Measurements from ENCODE around the gene GDF2. TPM values are rescaled to one million over a fixed set of nuclear protein-coding genes. Genes with fewer than 3 reads are reported as not detected.

The GDF2 gene
- polyA plus RNA-seq, 1 donor from 2014 or later, result not detected

GRCh38 chr10:47332371-47332770 lies 10.1 kb downstream of the GDF2 start:
- Histone ChIP-seq H3K4me3 (ENCODE audit: low read length) (no peak overlapping the region), H3K36me3 (ENCODE audit: insufficient read depth, low read length) (no peaks in the 10 kb centered on the region), H3K27ac (ENCODE audit: low read length) (no peak overlapping the region), H4K20me1 (ENCODE audit: insufficient read depth) (no peaks in the 10 kb centered on the region), H3K27me3 (ENCODE audit: insufficient read depth, low read depth, low read length) (no peaks in the 10 kb centered on the region), H2AFZ (ENCODE audit: low read depth, low read length) (no peak overlapping the region), H3K9me2 (ENCODE audit: insufficient read depth, low read length) (no peaks in the 10 kb centered on the region), H3K79me2 (replicated peaks; ENCODE audit: insufficient read depth, low read length) (no peaks in the 10 kb centered on the region), H3F3A (ENCODE audit: insufficient read depth, low read length, poor library complexity, severe bottlenecking) (no peaks in the 10 kb centered on the region), H3K9me3 (ENCODE audit: low read length) (no peaks in the 10 kb centered on the region), H3K9ac (ENCODE audit: low read length) (no peak overlapping the region), H3K4me2 (ENCODE audit: low read length) (no peak overlapping the region)
- TF ChIP-seq REST (IDR thresholded peaks at IDR 0.05; ENCODE audit: borderline replicate concordance) (no peak), TAF1 (IDR thresholded peaks at IDR 0.05; ENCODE audit: low read depth) (no peak)

GRCh38 chr10:47332946-47333345 lies 10.7 kb downstream of the GDF2 start:
- Histone ChIP-seq H3K9me2 (ENCODE audit: insufficient read depth, low read length) (no peaks in the 10 kb centered on the region), H3K36me3 (ENCODE audit: insufficient read depth, low read length) (no peaks in the 10 kb centered on the region), H3K4me2 (ENCODE audit: low read length) (no peak overlapping the region), H3K27ac (ENCODE audit: low read length) (no peak overlapping the region), H3F3A (ENCODE audit: insufficient read depth, low read length, poor library complexity, severe bottlenecking) (no peaks in the 10 kb centered on the region), H3K9ac (ENCODE audit: low read length) (no peak overlapping the region), H3K9me3 (ENCODE audit: low read length) (no peaks in the 10 kb centered on the region), H3K27me3 (ENCODE audit: insufficient read depth, low read depth, low read length) (no peaks in the 10 kb centered on the region), H3K79me2 (replicated peaks; ENCODE audit: insufficient read depth, low read length) (no peaks in the 10 kb centered on the region), H2AFZ (ENCODE audit: low read depth, low read length) (no peak overlapping the region), H4K20me1 (ENCODE audit: insufficient read depth) (no peaks in the 10 kb centered on the region), H3K4me3 (ENCODE audit: low read length) (no peak overlapping the region)
- TF ChIP-seq REST (IDR thresholded peaks at IDR 0.05; ENCODE audit: borderline replicate concordance), result no peak
- TF ChIP-seq CTCF (IDR thresholded peaks at IDR 0.05; ENCODE audit: poor library complexity, severe bottlenecking), result no peak
- no peak for TF ChIP-seq TAF1 (IDR thresholded peaks at IDR 0.05; ENCODE audit: low read depth)
- TF ChIP-seq EP300 (conservative IDR thresholded peaks at IDR 0.05; ENCODE audit: poor library complexity, severe bottlenecking), result no peak
- TF ChIP-seq EZH2 (IDR thresholded peaks at IDR 0.05; ENCODE audit: borderline replicate concordance, insufficient read depth, low read length, poor library complexity, severe bottlenecking), result no peak
- no peak for TF ChIP-seq RAD21 (conservative IDR thresholded peaks at IDR 0.05)
- TF ChIP-seq SMC3 (conservative IDR thresholded peaks at IDR 0.05; ENCODE audit: poor library complexity), result no peak
- TF ChIP-seq MXI1 (conservative IDR thresholded peaks at IDR 0.05; ENCODE audit: poor library complexity, severe bottlenecking), result no peak
- no peak for TF ChIP-seq POLR2AphosphoS5 (IDR thresholded peaks at IDR 0.05)

Data from neural cell (in vitro differentiated cells).